NCI-H446 (cell line): Measurements from ENCODE around the gene PRR13.
"Not testable (repeated sequence)": the region's sequence is repeated elsewhere in the genome, so short reads cannot be mapped to it uniquely, and the experiment has no call there.

Source experiments
- DNase-seq, 2 experiments: peaks; one replicate each; lab custom pipeline; 2025; lab: John Stamatoyannopoulos, UW

The PRR13 gene, protein sequence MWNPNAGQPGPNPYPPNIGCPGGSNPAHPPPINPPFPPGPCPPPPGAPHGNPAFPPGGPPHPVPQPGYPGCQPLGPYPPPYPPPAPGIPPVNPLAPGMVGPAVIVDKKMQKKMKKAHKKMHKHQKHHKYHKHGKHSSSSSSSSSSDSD

DNA sequence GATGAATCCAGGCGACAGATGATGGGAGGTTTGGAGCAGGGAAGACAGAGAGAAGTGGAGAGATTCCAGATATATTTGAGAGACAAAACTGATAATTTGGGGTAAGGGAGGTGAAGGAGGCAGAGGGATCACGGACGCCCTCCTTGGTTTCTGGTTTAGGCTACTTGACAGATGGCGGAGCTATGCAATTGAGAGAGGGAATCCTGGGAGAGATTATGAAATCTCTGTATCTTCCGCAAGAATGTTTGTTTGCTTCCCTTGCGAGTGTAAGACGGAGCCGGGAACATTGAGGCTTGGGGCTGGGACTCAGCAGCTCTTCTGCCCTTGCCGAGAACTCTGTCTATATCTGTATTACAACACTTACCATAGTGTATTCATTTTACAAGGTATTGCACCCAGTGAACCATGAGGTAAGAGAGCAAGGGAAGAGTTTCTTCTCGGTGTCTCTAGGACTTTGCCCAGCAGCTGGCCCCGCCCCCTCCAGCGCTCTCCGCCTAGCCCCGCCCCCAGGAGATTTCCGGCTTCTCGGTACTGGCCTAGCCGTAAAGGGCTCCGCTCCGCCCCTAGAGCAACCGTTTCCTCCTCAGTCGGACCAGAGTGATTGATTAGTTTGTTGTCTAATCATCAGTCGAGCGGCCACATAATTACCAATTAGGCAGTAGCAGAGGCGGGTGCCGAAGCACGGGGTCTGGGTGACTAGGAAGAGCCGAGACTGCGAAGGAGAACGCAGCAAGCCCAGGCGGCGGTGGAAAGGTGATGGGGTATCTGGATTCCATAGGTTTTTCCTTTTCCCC, at the start of gene PRR13:
Gene PRR13 (plus strand): TSS at position 695 of the 794 bp plus-strand sequence. CDS start 981 bp downstream, outside the sequence.
- DNase-seq, result peak; percentile 94 to 99

DNA sequence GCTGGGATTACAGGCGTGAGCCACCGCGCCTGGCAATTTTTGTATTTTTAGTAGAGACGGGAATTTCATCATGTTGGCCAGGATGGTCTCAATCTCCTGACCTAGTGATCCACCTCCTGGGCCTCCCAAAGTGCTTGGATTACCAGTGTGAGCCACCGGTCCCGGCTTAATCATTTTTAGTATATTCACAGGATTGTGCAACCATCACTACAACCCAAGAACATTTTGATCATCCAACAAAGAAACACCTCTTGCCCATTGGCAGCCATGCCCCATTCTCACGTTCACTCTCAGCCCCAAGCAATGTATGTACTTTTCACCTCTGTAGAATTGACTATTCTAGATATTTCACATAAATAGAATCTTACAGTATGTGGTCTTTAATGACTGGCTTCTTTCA, 41.6 kb upstream of the PRR13 start:
- no peak for DNase-seq

DNA sequence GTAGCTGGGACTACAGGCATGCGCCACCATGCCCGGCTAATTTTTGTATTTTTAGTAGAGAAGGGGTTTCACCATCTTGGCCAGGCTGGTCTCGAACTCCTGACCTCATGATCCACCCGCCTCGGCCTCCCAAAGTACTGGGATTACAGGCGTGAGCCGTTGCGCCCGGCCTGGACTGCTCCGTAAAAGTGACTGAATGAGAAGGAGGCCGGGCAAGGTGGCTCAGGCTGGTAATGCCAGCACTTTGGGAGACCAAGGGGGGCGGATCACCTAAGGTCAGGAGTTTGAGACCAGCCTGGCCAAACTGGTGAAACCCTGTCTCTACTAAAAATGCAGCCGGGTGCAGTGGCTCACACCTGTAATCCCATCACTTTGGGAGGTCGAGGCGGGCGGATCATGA, 39.2 kb upstream of the PRR13 start:
- not testable (repeated sequence) for DNase-seq

DNA sequence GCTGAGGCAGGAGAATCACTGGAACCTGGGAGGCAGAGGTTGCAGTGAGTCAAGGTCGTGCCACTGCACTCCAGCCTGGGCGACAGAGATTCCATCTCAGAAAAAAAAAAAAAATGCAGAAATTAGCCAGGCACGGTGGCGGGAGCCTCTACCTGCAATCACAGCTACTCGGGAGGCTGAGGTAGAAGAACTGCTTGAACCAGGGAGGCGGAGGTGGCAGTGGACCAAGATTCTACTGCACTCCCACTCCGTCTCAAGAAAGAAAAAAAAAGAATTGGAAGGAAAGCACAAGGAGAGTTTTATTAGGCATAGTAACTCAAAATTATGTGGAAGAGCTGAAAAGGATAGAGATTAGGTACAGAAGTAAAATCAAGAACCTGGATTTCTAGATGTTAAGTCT, 38.7 kb upstream of the PRR13 start:
- DNase-seq, result no peak

DNA sequence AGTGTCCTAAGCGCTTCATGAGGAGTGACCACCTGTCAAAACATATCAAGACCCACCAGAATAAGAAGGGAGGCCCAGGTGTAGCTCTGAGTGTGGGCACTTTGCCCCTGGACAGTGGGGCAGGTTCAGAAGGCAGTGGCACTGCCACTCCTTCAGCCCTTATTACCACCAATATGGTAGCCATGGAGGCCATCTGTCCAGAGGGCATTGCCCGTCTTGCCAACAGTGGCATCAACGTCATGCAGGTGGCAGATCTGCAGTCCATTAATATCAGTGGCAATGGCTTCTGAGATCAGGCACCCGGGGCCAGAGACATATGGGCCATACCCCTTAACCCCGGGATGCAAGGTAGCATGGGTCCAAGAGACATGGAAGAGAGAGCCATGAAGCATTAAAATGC, 30.6 kb upstream of the PRR13 start:
- no peak for DNase-seq

DNA sequence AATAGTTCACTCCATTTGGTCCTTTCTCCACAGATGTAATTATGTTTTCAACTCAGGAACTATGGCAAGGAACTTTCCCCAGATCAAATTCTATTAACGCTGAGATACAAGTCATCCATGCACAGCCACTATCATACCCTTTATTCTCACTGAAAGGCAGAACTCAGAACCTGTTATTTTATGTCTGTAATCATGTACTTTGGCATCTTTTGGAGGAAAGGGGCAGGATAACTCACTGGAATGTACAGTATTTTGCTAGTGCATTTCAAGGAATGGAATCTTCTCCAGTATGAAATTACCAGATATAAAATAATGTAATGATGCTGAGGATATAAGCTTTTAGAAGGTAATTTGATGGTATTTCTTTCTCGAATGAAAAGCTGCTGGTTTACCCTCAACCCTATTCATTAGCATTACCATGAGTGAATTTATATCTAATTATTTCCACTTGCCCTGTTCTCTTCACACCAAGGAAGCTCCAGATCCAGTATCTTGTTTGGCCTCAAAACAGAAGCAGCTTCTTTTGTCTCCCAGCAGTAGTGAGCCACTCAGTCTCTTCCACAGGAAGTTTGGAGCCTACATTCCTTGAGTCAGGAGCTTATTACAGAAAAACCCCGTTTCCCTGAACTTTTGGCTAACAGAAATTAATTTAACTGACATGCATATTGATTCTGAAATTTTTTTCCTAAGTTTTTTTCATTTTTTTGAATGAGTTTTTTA, 27.9 kb upstream of the PRR13 start:
- no peak for DNase-seq

DNA sequence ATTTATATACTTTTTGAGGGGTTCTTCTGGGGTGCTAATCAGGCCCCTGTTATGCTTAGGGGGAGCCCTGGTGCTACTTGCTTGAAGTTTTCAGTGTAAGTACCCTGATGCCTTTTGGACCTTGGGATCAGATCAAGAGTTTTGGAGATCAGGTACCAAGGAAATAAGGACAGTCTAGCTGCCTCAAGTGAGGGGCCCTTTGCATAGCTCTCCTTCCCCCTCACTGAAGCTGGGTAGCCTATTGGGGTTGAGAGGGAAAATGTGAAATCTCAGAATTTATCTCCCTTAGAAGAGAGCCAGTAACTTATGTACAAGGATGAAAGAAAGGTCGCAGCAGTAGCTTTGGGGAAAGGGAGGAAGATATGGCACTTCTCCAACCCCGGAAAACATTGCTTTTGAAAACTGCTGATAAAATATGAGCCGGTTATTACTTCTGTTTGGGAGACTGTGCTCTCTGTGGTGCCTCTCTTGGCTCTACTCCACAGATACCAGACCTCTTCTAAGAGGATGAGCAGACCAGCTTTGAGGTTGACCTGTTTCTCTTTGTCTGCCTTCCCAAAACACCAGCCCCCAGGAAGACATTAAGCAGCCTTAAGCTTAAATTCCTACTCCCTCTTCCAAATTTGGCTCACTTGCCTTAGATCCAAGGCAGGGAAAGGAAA, 26.6 kb upstream of the PRR13 start:
- DNase-seq, result no peak

DNA sequence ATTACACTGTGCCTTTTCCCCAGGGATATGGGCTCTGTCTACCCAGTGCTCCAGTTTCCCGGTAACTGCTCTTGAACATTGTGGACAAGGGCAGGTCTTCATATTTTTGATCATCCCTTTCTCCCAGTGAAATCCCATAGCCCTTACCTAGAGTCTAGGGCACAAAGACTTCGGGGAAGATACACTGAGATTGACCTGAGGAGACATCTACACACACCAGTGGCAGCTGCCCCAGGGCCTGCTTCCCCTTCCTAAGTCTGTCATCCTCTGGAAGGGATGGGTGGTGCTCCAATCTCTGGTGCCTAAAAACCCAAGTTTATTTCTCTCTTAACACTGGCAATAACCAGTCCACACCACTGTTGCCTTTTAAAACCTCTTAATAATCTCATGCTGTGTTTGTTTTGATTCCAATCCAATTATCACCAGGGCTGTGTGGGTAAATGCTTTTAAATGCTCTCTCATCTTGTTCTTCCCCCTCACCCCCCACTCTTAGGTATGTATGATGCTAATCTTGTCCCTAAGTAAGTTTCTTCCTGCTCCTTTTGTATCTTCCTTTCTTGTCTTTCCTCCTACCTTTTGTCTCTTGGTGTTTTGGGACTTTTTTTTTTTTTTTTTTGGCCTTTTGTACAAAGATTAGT, 25.7 kb upstream of the PRR13 start:
- DNase-seq, result not testable (repeated sequence)

DNA sequence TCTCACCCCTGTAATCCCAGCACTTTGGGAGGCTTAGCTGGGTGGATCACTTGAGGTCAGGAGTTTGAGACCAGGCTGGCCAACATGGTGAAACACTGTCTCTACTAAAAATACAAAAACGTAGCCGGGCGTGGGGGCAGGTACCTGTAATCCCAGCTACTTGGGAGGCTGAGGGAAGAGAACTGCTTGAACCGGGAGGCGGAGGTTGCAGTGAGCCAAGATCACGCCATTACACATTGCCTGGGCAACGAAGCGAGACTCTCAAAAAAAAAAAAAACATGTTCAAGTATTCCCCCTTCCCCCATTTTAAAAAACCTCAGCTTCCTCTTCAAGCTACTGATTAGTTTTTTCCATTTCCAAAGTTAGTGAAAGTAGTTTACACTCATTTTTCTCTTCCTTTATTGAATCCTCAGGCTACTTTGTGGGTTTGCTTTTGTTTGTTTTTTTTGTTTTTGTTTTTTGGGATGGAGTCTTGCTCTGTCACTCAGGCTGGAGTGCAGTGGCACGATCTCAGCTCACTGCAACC, 24.2 kb upstream of the PRR13 start:
- not testable (repeated sequence) for DNase-seq

DNA sequence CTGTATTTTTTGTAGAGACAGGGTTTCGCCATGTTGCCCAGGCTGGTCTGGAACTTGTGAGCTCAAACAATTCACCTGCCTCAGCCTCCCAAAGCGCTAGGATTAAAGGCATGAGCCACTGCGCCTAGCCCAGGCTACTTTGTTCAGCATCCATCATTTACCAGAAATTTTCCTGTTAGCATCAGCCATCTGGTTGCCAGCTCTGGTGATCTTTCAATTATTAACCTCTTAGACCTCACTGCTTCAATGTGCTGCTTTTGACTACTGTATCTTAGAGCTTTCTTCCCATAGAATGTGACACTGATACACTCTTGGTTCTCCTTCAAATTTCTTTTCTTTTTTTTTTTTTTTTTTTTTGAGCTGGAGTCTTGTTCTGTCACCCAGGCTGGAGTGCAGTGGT, 23.3 kb upstream of the PRR13 start:
- DNase-seq, result no peak

DNA sequence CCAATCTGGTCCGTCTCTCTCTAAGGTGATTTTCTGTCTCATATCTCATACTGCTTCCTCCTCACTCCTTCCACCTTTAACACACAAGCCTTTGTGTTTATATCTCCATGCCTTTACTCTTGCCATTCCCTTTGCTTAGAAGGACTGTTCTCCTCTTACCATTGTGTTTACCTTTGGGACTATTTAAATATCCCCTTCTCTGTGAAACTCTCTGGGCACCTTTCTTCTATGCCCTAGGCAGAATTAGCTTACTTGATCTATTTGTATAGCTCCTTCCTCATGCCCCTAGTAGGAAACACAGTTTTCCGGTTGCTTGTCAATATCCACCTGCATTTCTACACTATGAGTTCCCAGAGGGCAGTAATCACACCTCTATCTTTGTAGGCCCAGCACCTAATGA, 21.8 kb upstream of the PRR13 start:
- DNase-seq, result no peak

DNA sequence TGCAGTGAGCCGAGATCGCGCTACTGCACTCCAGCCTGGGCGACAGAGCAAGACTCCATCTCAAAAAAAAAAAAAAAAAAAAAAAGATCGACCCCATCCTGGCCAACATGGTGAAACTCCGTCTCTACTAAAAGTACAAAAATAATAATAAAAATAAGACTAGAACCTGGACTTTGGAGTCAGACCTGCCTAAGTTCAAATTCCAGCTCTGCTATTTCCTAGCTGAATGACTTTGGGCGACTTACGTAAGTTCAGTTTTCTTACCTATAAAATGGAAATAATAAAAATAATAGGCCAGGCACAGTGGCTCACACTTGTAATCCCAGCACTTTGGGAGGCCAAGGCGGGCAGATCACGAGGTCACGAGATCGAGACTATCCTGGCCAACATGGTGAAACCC, 19.3 kb upstream of the PRR13 start:
- DNase-seq, result not testable (repeated sequence)

DNA sequence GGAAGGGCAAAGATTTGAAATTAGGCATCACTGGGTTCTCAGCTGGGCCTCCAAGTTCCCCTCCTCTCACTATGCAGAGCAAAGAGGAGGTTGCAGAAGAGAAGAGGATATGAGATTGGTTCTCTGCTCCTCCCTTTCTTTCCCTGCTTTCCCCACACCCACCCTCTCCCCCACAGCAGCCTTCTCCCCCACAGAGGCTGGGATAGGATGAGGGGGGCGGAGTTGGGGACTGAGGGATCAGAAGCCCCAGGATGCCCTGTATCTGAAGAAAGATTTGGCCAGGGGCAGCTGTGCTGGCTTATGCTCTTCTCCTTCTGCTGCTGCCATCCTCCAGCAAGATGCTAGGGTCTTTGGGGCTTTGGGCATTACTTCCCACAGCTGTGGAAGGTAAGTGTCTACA, 17.9 kb upstream of the PRR13 start, which contains the start of gene AMHR2:
Gene AMHR2 (plus strand): TSS at position 259 of the 400 bp plus-strand sequence. CDS start 80 bp downstream, at position 339.
- no peak for DNase-seq

DNA sequence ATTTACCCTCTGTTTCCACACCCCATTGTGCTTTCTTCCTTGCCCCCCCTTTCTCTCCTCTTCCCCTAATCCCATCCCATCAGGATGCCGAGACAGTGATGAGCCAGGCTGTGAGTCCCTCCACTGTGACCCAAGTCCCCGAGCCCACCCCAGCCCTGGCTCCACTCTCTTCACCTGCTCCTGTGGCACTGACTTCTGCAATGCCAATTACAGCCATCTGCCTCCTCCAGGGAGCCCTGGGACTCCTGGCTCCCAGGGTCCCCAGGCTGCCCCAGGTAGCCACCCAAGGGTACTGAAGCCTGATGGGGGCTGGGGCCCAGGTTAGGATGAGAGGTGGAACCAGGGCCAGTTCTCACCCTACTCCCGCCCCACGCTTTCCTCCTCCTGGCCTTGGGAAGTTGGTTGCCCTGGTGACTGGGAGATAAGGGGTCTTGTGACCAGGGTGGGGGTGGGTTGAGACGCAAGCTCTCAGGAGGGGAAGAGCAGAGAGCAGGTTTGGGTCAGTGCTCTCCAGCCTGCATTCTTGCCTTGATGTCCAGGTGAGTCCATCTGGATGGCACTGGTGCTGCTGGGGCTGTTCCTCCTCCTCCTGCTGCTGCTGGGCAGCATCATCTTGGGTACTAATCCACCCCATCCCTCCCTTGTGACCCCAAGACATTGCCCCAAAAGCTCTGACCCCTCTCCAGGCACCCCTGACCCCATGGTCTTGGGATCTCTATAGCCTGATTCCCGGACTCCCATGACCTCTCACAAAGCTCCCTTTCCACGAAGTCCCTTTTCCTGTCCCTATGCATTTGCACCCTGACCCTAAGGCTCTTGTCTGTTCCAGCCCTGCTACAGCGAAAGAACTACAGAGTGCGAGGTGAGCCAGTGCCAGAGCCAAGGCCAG, 16.7 kb upstream of the PRR13 start:
- no peak for DNase-seq

DNA sequence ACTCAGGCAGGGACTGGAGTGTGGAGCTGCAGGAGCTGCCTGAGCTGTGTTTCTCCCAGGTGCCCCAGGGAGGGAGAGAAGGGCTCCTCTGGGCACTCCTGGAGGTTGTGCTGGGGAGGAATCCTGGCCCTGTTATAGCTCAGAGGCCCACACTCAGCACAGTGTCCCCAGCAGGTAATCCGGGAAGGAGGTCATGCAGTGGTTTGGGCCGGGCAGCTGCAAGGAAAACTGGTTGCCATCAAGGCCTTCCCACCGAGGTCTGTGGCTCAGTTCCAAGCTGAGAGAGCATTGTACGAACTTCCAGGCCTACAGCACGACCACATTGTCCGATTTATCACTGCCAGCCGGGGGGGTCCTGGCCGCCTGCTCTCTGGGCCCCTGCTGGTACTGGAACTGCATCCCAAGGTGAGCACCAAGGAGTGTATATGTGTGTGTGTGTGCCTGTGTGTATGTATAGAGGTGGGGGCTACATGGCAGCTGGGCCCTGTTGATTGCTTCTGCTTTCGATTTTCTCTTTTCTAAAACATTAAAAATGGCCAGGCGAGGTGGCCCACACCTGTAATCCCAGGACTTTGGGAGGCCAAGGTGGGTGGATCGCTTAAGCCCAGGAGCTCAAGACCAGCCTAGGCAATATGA, 15.9 kb upstream of the PRR13 start:
- DNase-seq, result no peak

DNA sequence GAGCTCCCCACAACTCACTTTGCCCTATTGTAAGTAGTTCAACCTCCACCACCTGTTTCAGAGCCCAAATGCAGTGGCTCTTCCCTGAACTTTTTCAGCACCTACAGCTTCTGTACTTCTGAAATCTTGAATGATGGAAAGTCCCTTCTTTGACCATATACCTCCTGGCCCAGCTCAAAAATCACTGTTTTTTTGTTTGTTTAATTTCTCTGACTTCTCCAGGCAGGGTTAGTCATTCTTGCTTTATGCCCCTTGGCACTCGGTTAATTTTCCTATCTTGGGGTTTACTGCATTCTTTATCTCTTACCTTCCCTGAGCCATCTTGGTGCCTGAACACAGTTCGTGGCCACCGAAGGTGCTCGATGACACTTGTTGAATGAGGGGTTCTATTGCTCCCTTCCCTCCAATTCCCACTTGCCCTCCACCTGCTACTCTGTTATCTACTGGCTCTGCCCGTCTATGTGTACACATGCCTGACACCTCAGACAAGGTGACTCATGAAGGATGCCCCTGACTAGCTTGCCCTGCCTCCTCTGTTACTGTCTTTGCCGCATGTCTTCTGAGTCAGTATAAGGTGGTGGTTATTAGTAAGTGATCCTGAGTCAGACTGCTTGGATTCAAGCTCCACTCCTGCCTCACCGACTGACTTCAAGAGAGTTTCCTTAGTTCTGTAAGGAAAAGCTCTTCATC, 13.5 kb upstream of the PRR13 start:
- DNase-seq, result no peak

DNA sequence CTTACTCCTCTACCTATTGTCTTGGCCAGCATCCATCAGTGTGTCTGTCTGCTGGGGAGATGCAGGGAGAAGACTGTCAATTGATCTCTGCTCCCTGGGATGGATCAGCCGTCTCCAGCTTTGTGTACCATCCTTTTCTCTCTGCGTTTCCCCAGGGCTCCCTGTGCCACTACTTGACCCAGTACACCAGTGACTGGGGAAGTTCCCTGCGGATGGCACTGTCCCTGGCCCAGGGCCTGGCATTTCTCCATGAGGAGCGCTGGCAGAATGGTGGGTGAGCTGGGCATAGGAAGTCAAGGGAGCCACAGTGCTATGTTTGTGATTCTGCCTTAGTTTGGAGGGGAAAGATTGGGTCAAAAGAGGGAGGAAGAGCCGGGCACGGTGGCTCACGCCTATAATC, 12.8 kb upstream of the PRR13 start:
- no peak for DNase-seq

DNA sequence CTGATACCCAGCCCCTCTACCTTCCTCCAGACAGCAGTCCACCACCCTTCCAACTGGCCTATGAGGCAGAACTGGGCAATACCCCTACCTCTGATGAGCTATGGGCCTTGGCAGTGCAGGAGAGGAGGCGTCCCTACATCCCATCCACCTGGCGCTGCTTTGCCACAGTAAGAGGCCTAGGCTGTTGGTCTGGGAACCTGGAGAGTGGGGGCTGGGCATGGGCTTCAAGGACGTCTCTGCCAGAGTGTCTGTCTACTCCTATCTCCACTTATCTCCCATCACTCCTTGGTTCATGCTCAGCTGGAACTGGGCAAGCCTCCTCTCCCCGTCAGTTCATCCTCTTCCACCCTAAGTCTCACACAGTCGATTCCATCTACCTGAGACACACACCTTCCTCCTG, 11.4 kb upstream of the PRR13 start:
- DNase-seq, result no peak

DNA sequence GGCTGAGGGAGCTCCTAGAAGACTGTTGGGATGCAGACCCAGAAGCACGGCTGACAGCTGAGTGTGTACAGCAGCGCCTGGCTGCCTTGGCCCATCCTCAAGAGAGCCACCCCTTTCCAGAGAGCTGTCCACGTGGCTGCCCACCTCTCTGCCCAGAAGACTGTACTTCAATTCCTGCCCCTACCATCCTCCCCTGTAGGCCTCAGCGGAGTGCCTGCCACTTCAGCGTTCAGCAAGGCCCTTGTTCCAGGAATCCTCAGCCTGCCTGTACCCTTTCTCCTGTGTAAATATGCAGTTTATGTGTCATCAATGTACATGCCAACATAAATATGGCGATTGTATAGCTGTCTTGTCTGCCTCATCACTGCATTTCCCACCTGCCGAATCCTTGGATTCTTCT, 10.3 kb upstream of the PRR13 start:
- DNase-seq, result no peak

DNA sequence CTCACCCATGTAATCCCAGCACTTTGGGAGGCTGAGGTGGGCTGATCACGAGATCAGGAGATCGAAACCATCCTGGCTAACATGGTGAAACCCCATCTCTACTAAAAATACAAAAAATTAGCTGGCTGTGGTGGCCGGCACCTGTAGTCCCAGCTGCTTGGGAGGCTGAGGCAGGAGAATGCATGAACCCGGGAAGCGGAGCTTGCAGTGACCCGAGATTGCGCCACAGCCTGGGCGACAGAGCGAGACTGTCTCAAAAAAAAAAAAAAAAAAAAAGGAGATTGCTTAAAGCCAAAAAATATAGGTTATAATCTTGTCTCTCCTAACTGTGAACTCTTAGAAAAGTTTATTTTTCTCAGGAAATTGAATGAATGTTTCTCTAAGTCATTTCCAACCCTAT, 6.2 kb upstream of the PRR13 start:
- DNase-seq, result not testable (repeated sequence)
